Activated naive CD8-positive, alpha-beta T cell treated with anti-CD3 and anti-CD28 coated beads, Interleukin-2, amount 10 ng/mL, durations not matched to agents 7 days and 5 days (primary cell): ENCODE results near the gene HOXA10. TPM values are rescaled to one million over a fixed set of nuclear protein-coding genes. Genes with fewer than 3 reads are reported as not detected.

ENCODE experiments used
- ATAC-seq: fragments of 150-1000 bp; cut with Tn5 transposase; one replicate; pipeline ENCODE4 v1.10.0; 2021; ENCODE audit warnings: low read depth, moderate library complexity
- POLR2A ChIA-PET: fragments of 350-600 bp; sonication (Branson Sonifier 250); formaldehyde crosslinking; loops from one replicate; lab custom pipeline; 2021; ENCODE audit warnings: antibody characterized with exemption; lab: Charles Lee
- DNase-seq: peaks from one replicate; pipeline ENCODE4 v3.0.0; 2021
- H3K27ac Mint-ChIP-seq: one replicate; pipeline ENCODE4 v1.8.0; 2022; ENCODE audit warnings: mild to moderate bottlenecking, mixed read lengths
- H3K27me3 Mint-ChIP-seq: one replicate; pipeline ENCODE4 v1.8.0; 2022; ENCODE audit warnings: mild to moderate bottlenecking, moderate library complexity, mixed read lengths
- H3K36me3 Mint-ChIP-seq: one replicate; pipeline ENCODE4 v1.8.0; 2021; ENCODE audit warnings: mild to moderate bottlenecking, mixed read lengths
- H3K4me1 Mint-ChIP-seq: one replicate; pipeline ENCODE4 v1.8.0; 2021; ENCODE audit warnings: mixed read lengths
- H3K4me3 Mint-ChIP-seq: one replicate; pipeline ENCODE4 v1.8.0; 2022; ENCODE audit warnings: mild to moderate bottlenecking, moderate library complexity, mixed read lengths
- H3K9me3 Mint-ChIP-seq: one replicate; pipeline ENCODE4 v1.8.0; 2021; ENCODE audit warnings: mixed read lengths
- total RNA-seq, 2 experiments: library from RNA; stranded (reverse); gene quantifications; one replicate each; pipeline ENCODE4 v1.2.3, GENCODE V29; 2021

HOXA10 gene
- total RNA-seq, 2 experiments from 2014 or later = not detected

DNA sequence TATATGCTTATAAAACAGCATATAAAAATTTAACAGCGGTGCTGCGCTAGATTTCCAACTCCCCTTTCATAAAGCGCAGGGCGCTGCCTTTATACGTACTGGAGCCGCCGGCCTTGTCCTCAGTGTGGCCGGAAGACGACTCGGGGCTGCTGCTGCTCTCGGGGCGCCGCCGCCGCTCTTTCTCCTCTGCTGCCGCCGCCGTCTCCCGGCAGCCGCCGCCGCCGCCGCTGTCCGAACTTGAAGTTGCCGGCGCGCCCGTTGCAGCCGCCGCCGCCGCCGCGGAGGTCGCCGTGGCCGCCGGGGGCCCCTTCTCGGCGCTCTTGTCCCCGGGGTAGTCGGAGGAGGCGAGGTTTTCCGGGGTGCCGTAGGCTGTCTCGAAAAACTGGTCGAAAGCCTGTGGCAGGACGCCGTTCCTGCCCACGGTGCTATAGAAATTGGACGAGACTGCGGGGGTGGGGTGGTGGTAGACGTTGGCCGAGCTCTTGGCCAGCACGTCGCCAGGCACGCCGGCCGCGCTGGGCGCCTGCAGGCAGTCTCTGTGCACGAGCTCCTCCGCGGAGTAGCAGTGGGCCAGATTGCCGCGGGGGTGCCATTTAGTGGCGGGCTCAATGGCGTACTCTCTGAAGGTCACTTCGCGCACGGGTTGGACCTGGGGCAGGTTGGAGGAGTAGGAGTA lies 10.4 kb upstream of the HOXA10 start:
- no peak for ATAC-seq
- H3K4me3 Mint-ChIP-seq = peak overlapping the region; percentile 68
- H3K4me1 Mint-ChIP-seq = peaks cover 31% of the 10 kb centered on the region
- peaks cover 1% of the 10 kb centered on the region for H3K36me3 Mint-ChIP-seq
- POLR2A ChIA-PET = no interaction called here
- DNase-seq = peak; percentile 59
- H3K27me3 Mint-ChIP-seq = peaks cover 85% of the 10 kb centered on the region
- peak overlapping the region; percentile 22 for H3K27ac Mint-ChIP-seq
- no peaks in the 10 kb centered on the region for H3K9me3 Mint-ChIP-seq

DNA sequence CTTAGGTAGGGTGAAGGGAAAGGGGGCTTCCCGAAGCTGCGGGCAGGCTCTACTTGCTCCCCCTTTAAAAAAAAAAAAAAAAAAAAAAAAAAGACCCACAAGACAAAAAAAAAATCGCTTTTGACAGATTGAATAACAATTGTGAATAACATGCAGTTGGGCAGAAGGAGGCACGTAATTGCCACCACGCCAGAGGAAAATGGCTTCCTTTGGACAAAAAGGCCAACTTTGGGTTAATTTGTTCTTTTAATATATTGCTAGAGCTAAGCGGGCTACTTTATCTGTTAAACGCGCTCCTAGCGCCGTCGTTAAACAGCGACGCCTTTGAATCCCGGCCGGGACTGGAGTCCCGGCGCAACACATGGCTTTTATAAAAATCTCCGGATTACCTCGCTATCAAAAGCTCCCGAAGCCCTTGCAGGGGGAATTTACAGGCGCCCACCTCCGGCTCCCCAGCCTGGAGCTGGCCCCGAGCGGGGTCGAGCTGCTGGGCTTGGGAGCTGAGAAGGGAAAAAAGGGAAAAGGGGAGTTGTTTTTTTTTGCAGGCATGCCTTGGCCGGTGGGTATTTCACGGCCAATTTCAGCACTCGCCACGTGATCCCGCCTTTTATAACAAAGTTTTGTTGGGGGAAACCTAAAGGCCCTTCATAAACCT lies 9.7 kb upstream of the HOXA10 start:
- Mint-ChIP-seq H3K4me3 (peak overlapping the region; percentile 40), H3K4me1 (peaks cover 32% of the 10 kb centered on the region)

DNA sequence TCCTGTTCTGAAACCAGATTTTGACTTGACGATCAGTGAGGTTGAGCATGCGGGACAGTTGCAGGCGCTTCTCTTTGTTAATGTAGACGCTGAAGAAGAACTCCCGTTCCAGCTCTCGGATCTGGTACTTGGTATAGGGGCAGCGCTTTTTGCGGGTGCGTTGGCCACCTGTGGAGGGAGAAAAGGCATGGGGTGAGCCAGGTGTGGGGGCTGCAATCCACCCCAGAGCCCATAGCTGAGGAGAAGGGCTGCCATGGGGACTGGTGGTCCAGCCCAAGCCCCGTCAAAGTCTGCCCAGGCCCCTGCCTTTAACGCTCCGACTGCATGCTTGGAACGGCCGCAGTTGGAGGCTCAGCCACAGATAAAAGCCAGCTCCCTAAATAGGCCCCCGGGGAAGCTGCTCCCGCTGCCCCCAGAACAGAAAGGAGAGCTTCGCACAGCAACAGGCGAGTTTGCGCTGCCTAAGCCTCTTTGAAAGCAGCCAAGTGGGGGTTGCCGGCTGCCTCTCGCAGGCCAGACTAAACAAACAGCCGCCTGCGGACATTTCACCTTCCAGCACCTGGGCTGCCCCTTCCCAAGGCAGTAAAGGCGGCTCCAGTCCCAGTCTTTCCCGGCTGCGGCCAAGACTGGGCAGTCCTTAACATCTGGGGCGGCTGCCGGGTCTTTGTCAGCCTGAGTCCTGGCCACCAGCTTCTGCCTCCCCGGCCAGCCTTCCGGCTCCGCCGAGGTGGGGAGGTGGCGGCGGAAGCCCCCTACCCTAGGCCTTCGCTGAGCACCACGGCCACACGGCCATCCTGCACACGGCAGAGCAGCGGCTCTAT lies 9.0 kb upstream of the HOXA10 start:
- Mint-ChIP-seq H3K4me3 (no peak overlapping the region), H3K27me3 (peaks cover 85% of the 10 kb centered on the region), H3K36me3 (peaks cover 1% of the 10 kb centered on the region), H3K9me3 (no peaks in the 10 kb centered on the region), H3K27ac (no peak overlapping the region), H3K4me1 (peaks cover 25% of the 10 kb centered on the region)
- no peak for ATAC-seq
- peak; percentile 34 for DNase-seq
- POLR2A ChIA-PET = interaction anchor here (0.6 kb wide), 1 partner anchor 28 kb away, joined by 5 read pairs; no protein-coding TSS in a partner anchor

More for the DNA sequence above, 9.7 kb upstream of the HOXA10 start:
- ATAC-seq (no peak), DNase-seq (peak; percentile 27)
- POLR2A ChIA-PET = interaction anchor here (0.6 kb wide), 1 partner anchor 29 kb away, joined by 5 read pairs; no protein-coding TSS in a partner anchor
- H3K9me3 Mint-ChIP-seq = no peaks in the 10 kb centered on the region
- peaks cover 85% of the 10 kb centered on the region for H3K27me3 Mint-ChIP-seq
- peaks cover 1% of the 10 kb centered on the region for H3K36me3 Mint-ChIP-seq
- no peak overlapping the region for H3K27ac Mint-ChIP-seq

DNA sequence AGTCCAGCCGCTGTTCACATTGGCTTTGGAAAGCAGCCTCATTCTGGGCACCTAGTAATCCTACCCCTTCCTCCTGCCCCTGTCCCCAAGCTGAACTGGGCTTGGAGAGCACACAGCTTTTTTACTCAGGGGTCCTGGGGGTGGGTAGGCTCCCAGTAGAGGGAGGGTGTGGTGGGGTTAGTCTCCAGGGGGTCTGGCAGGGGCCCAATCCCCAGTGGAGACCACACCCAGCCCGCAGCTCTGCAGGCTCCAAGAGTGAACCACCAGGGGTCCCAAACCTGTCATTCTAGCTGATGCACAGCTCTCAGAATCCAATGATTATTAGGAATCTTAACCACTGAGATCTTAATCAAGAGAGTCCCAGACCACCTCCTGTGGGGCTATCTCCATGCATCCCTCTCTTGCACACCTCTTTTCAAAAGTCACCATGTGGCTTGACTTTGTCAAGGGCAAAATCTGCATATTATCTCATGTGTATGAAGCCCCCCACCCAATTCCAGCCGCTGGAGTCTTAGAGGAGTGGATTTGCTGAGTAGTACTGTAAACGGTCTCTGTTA lies 8.2 kb upstream of the HOXA10 start:
- peaks cover 85% of the 10 kb centered on the region for H3K27me3 Mint-ChIP-seq
- peaks cover 21% of the 10 kb centered on the region for H3K4me1 Mint-ChIP-seq
- ATAC-seq (no peak), DNase-seq (no peak)
- H3K4me3 Mint-ChIP-seq = no peak overlapping the region
- H3K36me3 Mint-ChIP-seq = peaks cover 1% of the 10 kb centered on the region
- no peak overlapping the region for H3K27ac Mint-ChIP-seq
- H3K9me3 Mint-ChIP-seq = no peaks in the 10 kb centered on the region
- POLR2A ChIA-PET = no interaction called here

DNA sequence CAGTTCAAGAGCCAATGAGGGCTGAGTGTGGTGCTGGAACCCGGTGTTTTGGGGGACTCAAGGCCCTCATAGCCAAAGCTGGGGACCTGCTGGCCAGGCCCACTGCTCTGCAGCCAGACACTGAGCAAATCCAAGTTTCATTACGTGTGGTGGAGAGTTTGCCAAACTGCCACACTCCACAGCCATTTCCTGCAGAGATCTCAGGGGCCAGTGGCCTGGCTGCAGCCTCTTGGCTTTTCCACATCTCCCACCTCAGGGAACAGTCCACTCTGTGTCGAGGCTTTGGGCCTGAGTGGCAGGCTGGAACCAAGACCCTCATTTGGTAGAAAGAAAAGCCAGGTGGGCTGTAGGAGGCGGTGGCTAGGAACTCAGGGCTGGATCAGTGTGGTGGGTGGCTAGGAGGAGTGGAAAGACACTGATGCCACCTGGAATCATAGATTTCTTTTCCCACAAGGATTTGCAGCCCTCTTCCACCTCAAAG lies 7.7 kb upstream of the HOXA10 start:
- DNase-seq (peak; percentile 17), ATAC-seq (no peak)
- Mint-ChIP-seq H3K4me1 (peaks cover 21% of the 10 kb centered on the region), H3K36me3 (peaks cover 1% of the 10 kb centered on the region), H3K27ac (no peak overlapping the region), H3K27me3 (peaks cover 82% of the 10 kb centered on the region), H3K4me3 (no peak overlapping the region), H3K9me3 (no peaks in the 10 kb centered on the region)
- POLR2A ChIA-PET = no interaction called here

DNA sequence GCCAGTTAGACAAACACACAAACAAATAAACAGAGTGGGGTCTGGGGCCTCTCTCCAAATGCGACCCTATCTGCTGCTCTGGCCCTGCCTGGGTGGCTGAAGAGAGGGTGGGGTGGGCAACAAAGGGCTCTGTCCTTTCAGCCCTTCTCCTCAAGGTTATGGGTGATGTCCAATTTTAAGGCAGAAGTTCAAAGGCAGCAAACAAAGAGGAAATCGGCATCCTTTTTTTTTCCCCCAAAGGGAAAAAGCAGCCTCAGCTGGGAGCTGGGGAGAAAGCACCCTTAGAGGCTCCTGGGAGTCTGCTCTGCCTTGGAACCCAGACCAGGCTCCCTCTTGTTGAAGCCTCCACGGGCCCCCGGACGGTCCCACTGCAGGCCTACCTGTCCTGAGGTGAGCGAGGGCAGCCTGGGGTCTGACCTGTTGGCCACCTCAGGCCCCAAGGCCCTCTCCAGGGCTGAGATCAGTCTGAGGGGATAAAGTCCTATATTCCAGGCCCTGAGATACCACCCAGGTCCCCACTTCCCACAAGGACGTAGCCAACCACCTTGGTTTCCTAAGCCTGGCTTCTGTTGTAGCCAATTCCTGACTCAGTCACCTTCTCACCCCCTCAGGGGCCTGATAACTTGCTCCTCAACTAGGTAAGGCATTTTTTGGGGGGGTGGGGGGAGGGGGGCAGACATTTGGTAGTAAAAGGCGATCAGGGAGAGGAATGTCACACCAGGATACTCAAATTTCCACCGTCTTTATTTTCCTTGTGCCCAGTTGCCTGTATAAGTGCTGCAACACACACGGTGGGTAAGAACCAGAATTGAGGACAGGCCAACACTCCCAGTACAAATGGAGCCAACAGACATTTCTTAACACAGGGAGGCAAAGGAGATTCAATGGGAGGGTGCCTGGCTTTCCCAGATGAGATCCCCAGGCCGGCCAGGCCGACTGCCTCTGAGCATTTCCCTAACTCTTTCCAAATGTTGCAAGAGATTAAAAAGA lies 6.6 kb upstream of the HOXA10 start:
- H3K4me3 Mint-ChIP-seq = no peak overlapping the region

DNA sequence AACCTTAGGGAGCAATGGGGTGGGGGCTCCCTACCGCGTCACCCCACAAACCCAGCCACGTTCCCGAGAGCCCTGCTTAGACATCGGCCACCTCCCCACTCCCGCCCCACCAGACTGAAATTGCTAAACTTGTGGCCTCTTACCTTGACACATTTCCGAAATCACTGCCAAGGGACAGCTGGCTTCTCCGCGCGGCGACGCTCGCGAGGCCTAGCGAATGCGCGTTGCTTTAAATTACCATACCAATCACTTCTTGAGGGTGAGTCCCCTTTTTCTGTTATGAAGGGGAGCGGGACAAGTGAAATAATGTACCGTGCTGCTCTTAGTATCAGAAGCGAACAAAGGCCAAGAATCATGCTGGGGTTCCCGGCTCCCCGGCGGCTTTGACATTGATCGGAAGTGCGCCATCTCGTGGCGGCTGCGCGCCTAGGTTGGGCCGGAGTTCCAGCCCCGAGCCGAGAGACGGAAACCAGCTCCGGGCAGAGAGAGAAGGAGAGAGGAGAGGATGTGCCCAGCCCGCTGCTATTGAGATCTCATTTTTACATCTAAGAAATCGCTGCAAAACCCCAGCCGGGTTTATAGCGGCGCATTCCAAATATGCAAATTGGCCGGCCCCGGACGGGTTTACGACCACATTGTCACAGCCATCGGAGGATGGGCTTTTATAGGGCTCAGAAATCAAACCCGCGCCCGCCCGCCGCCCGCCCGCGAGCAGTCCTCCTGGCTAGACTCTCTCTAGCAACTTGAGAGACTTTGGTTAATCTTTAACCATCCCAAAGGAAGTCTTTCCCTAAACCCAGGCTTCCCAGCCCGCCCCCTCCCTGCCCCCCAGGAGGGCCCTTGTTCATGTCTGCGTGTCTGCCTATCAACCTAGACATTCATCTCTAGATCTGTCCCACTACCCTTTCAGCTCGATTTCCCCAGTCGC lies 5.6 kb upstream of the HOXA10 start:
- Mint-ChIP-seq H3K36me3 (peaks cover 1% of the 10 kb centered on the region), H3K4me3 (peak overlapping the region; percentile 68), H3K27ac (no peak overlapping the region), H3K27me3 (peaks cover 71% of the 10 kb centered on the region), H3K4me1 (peaks cover 6% of the 10 kb centered on the region), H3K9me3 (no peaks in the 10 kb centered on the region)
- POLR2A ChIA-PET = no interaction called here
- DNase-seq = peak; percentile 77
- peak; percentile 80 for ATAC-seq

More for the DNA sequence above, 6.6 kb upstream of the HOXA10 start:
- Mint-ChIP-seq H3K4me1 (peaks cover 14% of the 10 kb centered on the region), H3K27ac (no peak overlapping the region), H3K9me3 (no peaks in the 10 kb centered on the region), H3K36me3 (peaks cover 1% of the 10 kb centered on the region), H3K27me3 (peaks cover 71% of the 10 kb centered on the region)
- ATAC-seq = no peak
- DNase-seq = peak; percentile 12
- POLR2A ChIA-PET = no interaction called here

DNA sequence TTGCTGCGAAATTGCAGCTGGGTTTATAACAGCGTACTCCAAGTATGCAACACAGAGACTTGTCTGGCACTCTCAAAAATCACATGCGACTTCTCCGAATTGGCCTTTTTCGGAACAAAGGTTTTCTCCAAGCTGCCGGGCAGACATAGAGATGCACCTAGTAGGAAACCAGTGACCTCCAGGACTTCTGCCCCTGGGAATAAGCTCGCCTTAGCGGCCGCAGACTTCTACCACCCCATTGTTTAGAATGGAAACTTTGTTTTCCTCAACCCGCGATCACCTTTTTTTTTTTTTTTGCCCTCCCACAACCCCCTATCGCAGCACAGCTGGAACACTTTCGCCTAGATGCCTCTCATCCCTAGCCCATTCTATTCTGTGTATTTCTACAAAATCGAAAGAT lies 4.9 kb upstream of the HOXA10 start:
- ATAC-seq (no peak), DNase-seq (no peak)
- peaks cover 5% of the 10 kb centered on the region for H3K4me1 Mint-ChIP-seq
- H3K27ac Mint-ChIP-seq = no peak overlapping the region
- H3K27me3 Mint-ChIP-seq = peaks cover 71% of the 10 kb centered on the region
- H3K9me3 Mint-ChIP-seq = no peaks in the 10 kb centered on the region
- H3K4me3 Mint-ChIP-seq = no peak overlapping the region
- peaks cover 1% of the 10 kb centered on the region for H3K36me3 Mint-ChIP-seq
- POLR2A ChIA-PET = no interaction called here

DNA sequence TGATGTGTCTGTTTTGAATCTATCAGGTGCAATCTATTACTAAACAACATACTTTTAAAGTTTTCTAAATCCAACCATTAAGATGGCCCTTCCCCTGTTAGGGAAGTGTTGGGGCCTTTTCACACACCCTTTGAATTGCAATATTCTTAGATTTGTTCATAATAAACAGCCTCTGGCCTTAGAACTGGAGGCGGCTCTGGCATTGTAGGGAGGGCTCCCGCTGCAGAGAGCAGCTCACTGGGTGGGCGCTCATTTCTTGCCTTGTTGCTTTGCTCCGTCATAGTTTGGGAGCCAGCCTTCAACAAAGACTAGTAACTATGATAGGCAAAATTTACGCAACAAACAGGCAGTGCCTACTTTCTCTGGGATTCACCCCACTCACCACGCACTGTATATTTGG lies 4.2 kb upstream of the HOXA10 start:
- no peak for DNase-seq
- peaks cover 1% of the 10 kb centered on the region for H3K36me3 Mint-ChIP-seq
- no peaks in the 10 kb centered on the region for H3K9me3 Mint-ChIP-seq
- ATAC-seq = no peak
- H3K4me3 Mint-ChIP-seq = no peak overlapping the region
- POLR2A ChIA-PET = no interaction called here
- no peak overlapping the region for H3K27ac Mint-ChIP-seq
- H3K4me1 Mint-ChIP-seq = peaks cover 5% of the 10 kb centered on the region
- peaks cover 66% of the 10 kb centered on the region for H3K27me3 Mint-ChIP-seq

DNA sequence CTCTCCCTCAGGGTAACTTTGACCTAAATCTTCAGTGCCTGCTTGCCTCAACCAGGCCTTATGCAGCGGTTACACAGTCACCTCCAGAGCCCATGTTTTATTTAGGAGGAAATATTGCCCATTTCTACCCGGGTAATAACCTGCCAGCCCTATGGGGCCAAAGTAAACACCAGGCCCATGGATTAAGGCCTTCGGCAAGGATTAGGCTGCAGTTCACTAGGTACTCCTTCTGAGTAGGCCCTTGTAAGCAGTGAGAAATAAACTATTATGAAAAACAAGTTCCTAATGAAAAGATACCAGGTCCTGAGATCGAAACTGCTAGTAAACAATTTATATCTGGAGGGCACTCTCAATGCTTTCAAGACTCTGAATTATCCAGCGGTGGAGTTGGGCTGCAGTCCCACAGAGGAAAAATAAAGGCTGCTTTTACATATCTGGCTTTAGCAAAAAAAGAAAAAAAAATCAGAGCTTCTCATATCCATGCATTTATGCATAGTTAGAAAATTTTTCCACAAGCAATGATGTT lies 3.7 kb upstream of the HOXA10 start:
- Mint-ChIP-seq H3K4me3 (no peak overlapping the region), H3K9me3 (no peaks in the 10 kb centered on the region), H3K4me1 (peaks cover 5% of the 10 kb centered on the region), H3K27ac (no peak overlapping the region), H3K27me3 (peaks cover 62% of the 10 kb centered on the region), H3K36me3 (peaks cover 1% of the 10 kb centered on the region)
- ATAC-seq (no peak), DNase-seq (no peak)
- POLR2A ChIA-PET = no interaction called here
